Measurements from ENCODE around the gene RABEPK.
"Not testable (repeated sequence)": the region's sequence is repeated elsewhere in the genome, so short reads cannot be mapped to it uniquely, and the experiment has no call there.

RABEPK gene

DNA sequence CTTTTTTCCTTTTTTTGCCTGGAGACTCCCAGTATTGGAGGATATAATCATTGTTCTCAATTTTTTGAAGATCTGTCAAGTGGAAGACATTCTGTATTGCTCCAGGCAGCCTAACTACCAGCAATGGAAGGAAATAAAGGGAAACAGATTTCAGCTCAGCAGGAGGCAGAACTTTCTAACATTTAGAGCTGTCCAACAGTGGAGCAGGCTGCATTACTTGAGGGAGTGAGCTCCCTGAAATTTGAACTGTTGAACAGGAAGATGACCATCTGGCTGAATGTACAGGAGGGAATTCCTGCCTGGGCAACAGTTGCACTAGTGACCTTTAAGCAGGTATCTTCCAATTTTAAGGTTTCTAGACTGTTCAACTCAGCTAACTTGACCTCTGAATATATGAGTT lies 60.2 kb downstream of the RABEPK start:
- peaks cover 4% of the 10 kb centered on the region for H3K27me3 ChIP-seq (ENCODE audit: control insufficient read depth, insufficient read depth, low read length)
- H3K4me3 ChIP-seq (ENCODE audit: low read length): no peak overlapping the region
- H3K9me3 ChIP-seq (ENCODE audit: control insufficient read depth, low read length): no peaks in the 10 kb centered on the region
- no peak overlapping the region for H3K9ac ChIP-seq (ENCODE audit: low read length)
- H3K36me3 ChIP-seq (ENCODE audit: control insufficient read depth, insufficient read depth, low read length): no peaks in the 10 kb centered on the region
- peaks cover 4% of the 10 kb centered on the region for H3K4me1 ChIP-seq (ENCODE audit: control insufficient read depth, insufficient read depth, low read length)

DNA sequence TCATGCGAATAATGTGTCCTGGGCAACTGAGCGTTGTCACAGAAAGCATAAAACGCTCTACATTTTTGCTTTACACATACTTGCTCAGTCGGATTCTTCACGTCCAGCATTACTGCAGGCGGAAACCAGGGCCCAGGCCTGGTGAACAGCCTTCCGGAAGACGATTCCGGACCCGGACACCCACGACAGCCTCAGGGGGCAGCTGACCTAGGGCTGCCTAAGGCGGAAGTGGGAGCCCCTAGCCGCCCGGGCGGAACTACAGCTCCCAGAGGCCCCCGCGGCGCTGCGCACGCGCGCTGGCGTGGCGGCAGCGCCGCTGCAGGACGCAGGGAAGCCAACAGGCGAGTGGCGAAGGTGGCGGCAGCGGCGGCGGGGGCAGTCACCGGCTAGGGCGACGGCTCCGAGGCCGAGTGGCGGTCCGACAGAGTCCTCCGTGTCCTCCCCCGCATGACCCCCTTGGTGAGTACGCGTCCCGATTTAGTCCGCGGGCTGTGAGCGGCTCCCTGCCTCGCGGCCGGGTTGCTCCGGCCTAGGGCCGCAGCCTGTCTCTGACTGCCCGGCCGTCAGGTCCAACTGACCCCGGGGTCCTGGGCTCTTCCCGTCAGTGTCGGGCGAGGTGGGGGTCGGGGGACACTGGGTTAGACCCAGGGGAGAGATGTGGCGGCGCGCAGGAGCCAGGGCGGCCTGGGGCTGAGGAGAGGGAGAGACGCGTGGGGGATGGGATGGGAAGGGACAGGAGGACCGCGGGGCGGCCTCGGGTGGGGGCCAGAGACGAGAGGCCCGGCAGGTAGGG lies 61.4 kb downstream of the RABEPK start, which contains the start of gene GAPVD1:
Gene GAPVD1 (plus strand): TSS at position 326 of the 793 bp plus-strand sequence. CDS start 37,096 bp downstream, outside the sequence.
- no peaks in the 10 kb centered on the region for H3K9me3 ChIP-seq (ENCODE audit: control insufficient read depth, low read length)
- peaks cover 4% of the 10 kb centered on the region for H3K4me1 ChIP-seq (ENCODE audit: control insufficient read depth, insufficient read depth, low read length)
- H3K36me3 ChIP-seq (ENCODE audit: control insufficient read depth, insufficient read depth, low read length): no peaks in the 10 kb centered on the region
- peak within 1 kb of the TSS; percentile 94 for H3K4me3 ChIP-seq (ENCODE audit: low read length)
- peaks cover 2% of the 10 kb centered on the region for H3K27me3 ChIP-seq (ENCODE audit: control insufficient read depth, insufficient read depth, low read length)
- H3K9ac ChIP-seq (ENCODE audit: low read length): peak within 1 kb of the TSS; percentile 96

- Histone ChIP-seq H3K4me1 (ENCODE audit: control insufficient read depth, insufficient read depth, low read length) (peaks cover 4% of the 10 kb centered on the region), H3K36me3 (ENCODE audit: control insufficient read depth, insufficient read depth, low read length) (no peaks in the 10 kb centered on the region), H3K4me3 (ENCODE audit: low read length) (peak overlapping the region; percentile 94), H3K9ac (ENCODE audit: low read length) (peak overlapping the region; percentile 96), H3K9me3 (ENCODE audit: control insufficient read depth, low read length) (no peaks in the 10 kb centered on the region), H3K27me3 (ENCODE audit: control insufficient read depth, insufficient read depth, low read length) (no peaks in the 10 kb centered on the region)
Observed at GRCh38 chr9:125262294-125262991, 62.1 kb downstream of the RABEPK start.

GRCh38 chr9:125264068-125264467 lies 63.7 kb downstream of the RABEPK start:
- not testable (repeated sequence) for H3K4me1 ChIP-seq (ENCODE audit: control insufficient read depth, insufficient read depth, low read length); H3K9me3 ChIP-seq (ENCODE audit: control insufficient read depth, low read length); H3K9ac ChIP-seq (ENCODE audit: low read length); H3K36me3 ChIP-seq (ENCODE audit: control insufficient read depth, insufficient read depth, low read length); H3K4me3 ChIP-seq (ENCODE audit: low read length); H3K27me3 ChIP-seq (ENCODE audit: control insufficient read depth, insufficient read depth, low read length)

GRCh38 chr9:125268394-125269013 lies 68.2 kb downstream of the RABEPK start:
- Histone ChIP-seq H3K4me3 (ENCODE audit: low read length) (no peak overlapping the region), H3K9ac (ENCODE audit: low read length) (no peak overlapping the region), H3K36me3 (ENCODE audit: control insufficient read depth, insufficient read depth, low read length) (no peaks in the 10 kb centered on the region), H3K9me3 (ENCODE audit: control insufficient read depth, low read length) (no peaks in the 10 kb centered on the region), H3K27me3 (ENCODE audit: control insufficient read depth, insufficient read depth, low read length) (no peaks in the 10 kb centered on the region), H3K4me1 (ENCODE audit: control insufficient read depth, insufficient read depth, low read length) (no peaks in the 10 kb centered on the region)

DNA sequence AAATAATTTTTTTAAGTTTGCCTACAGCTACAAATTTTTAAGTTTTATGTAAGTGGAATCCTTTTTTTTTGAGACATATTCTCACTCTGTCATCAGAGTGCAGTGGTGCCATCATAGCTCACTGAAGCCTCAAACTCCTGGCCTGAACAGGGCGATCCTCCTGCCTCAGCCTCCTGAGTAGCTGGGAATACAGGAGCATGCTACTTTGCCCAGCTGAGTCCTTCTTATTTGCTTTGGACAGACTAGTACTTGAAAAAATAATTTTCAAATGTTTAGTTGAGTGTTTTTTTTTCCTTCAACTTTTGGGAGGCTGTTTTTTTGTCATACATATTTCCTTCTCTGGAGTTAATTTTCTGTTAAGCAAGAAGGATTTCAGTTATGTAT lies 68.7 kb downstream of the RABEPK start:
- Histone ChIP-seq H3K36me3 (ENCODE audit: control insufficient read depth, insufficient read depth, low read length) (no peaks in the 10 kb centered on the region), H3K9ac (ENCODE audit: low read length) (no peak overlapping the region), H3K4me1 (ENCODE audit: control insufficient read depth, insufficient read depth, low read length) (no peaks in the 10 kb centered on the region), H3K27me3 (ENCODE audit: control insufficient read depth, insufficient read depth, low read length) (no peaks in the 10 kb centered on the region), H3K4me3 (ENCODE audit: low read length) (no peak overlapping the region), H3K9me3 (ENCODE audit: control insufficient read depth, low read length) (no peaks in the 10 kb centered on the region)

DNA sequence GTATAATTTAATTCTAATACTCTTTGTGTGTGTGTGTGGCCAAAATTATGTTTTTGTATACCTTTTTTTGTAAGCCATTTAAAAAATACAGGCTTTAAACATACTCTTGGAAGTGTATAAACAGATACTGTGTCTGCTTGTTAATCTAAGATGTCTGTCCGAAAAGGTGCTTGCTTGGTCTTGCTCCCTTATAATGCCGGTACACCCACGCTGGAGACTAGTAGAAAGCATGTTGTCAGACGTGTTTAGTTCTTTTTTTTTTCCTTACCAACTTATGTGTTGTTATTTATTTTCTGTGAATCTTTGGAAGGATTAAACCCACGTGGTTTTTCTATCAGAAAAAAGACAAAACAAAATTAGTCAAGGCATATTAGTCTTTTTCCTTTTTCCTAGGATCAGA lies 70.7 kb downstream of the RABEPK start:
- no peak overlapping the region for H3K9ac ChIP-seq (ENCODE audit: low read length)
- H3K9me3 ChIP-seq (ENCODE audit: control insufficient read depth, low read length): no peaks in the 10 kb centered on the region
- H3K27me3 ChIP-seq (ENCODE audit: control insufficient read depth, insufficient read depth, low read length): no peaks in the 10 kb centered on the region
- H3K36me3 ChIP-seq (ENCODE audit: control insufficient read depth, insufficient read depth, low read length): no peaks in the 10 kb centered on the region
- H3K4me1 ChIP-seq (ENCODE audit: control insufficient read depth, insufficient read depth, low read length): no peaks in the 10 kb centered on the region
- H3K4me3 ChIP-seq (ENCODE audit: low read length): no peak overlapping the region

DNA sequence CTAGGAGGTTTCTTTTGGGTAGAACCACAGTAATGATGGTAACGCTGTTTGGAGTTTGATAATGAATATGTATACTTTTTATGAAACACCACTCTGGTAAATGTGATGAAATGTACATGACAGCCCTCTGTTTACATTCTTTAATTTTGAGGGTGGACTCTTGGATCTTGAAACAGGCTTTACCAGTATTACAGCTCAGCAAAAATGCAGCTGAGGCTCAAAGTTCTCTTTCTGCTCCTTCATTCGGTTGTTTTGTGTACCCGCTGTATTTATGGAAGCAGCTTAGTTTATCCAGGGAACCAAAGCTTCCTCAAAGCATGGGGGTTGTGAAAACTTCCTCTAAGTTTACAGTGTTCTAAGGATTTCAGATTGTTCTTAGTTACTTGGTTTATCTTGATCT lies 72.4 kb downstream of the RABEPK start:
- H3K4me1 ChIP-seq (ENCODE audit: control insufficient read depth, insufficient read depth, low read length): no peaks in the 10 kb centered on the region
- H3K9ac ChIP-seq (ENCODE audit: low read length): no peak overlapping the region
- H3K9me3 ChIP-seq (ENCODE audit: control insufficient read depth, low read length): no peaks in the 10 kb centered on the region
- no peaks in the 10 kb centered on the region for H3K36me3 ChIP-seq (ENCODE audit: control insufficient read depth, insufficient read depth, low read length)
- H3K4me3 ChIP-seq (ENCODE audit: low read length): no peak overlapping the region
- no peaks in the 10 kb centered on the region for H3K27me3 ChIP-seq (ENCODE audit: control insufficient read depth, insufficient read depth, low read length)

- H3K4me3 ChIP-seq (ENCODE audit: low read length): no peak overlapping the region
Observed at GRCh38 chr9:125276771-125277170, 76.4 kb downstream of the RABEPK start.

GRCh38 chr9:125277411-125277810 lies 77.1 kb downstream of the RABEPK start:
- H3K9me3 ChIP-seq (ENCODE audit: control insufficient read depth, low read length): no peaks in the 10 kb centered on the region
- H3K36me3 ChIP-seq (ENCODE audit: control insufficient read depth, insufficient read depth, low read length): no peaks in the 10 kb centered on the region
- no peak overlapping the region for H3K4me3 ChIP-seq (ENCODE audit: low read length)
- no peaks in the 10 kb centered on the region for H3K4me1 ChIP-seq (ENCODE audit: control insufficient read depth, insufficient read depth, low read length)
- no peak overlapping the region for H3K9ac ChIP-seq (ENCODE audit: low read length)
- no peaks in the 10 kb centered on the region for H3K27me3 ChIP-seq (ENCODE audit: control insufficient read depth, insufficient read depth, low read length)

More at GRCh38 chr9:125276771-125277170, 76.4 kb downstream of the RABEPK start:
- H3K9me3 ChIP-seq (ENCODE audit: control insufficient read depth, low read length): no peaks in the 10 kb centered on the region
- no peak overlapping the region for H3K9ac ChIP-seq (ENCODE audit: low read length)
- H3K36me3 ChIP-seq (ENCODE audit: control insufficient read depth, insufficient read depth, low read length): no peaks in the 10 kb centered on the region
- no peaks in the 10 kb centered on the region for H3K4me1 ChIP-seq (ENCODE audit: control insufficient read depth, insufficient read depth, low read length)
- no peaks in the 10 kb centered on the region for H3K27me3 ChIP-seq (ENCODE audit: control insufficient read depth, insufficient read depth, low read length)

GRCh38 chr9:125280945-125281344 lies 80.6 kb downstream of the RABEPK start:
- H3K4me1 ChIP-seq (ENCODE audit: control insufficient read depth, insufficient read depth, low read length): peaks cover 13% of the 10 kb centered on the region
- H3K36me3 ChIP-seq (ENCODE audit: control insufficient read depth, insufficient read depth, low read length): no peaks in the 10 kb centered on the region
- H3K9me3 ChIP-seq (ENCODE audit: control insufficient read depth, low read length): no peaks in the 10 kb centered on the region
- H3K27me3 ChIP-seq (ENCODE audit: control insufficient read depth, insufficient read depth, low read length): no peaks in the 10 kb centered on the region
- H3K9ac ChIP-seq (ENCODE audit: low read length): no peak overlapping the region
- no peak overlapping the region for H3K4me3 ChIP-seq (ENCODE audit: low read length)
